Spleen (tissue), 7 donors: ENCODE results near the gene SEMA5A.

Source experiments
- POLR2A ChIP-seq, 3 donors: fragments of 450-650 bp; IDR thresholded peaks; one replicate each; pipeline ENCODE4 v1.5.1; 2017; ENCODE audit warnings: antibody characterized with exemption in 3 of 3, mild to moderate bottlenecking in 1 of 3
- POLR2AphosphoS5 ChIP-seq, 3 donors: sonication (generic); formaldehyde crosslinking; IDR thresholded peaks; one replicate each; pipeline ENCODE4 v1.5.1; 2017; ENCODE audit warnings: antibody characterized with exemption in 3 of 3
- TF ChIP-seq, protein P1 (sequence below), 11 experiments: fragments of 200-600 bp in 7 of 11; fragments of 450-650 bp in 4 of 11; sonication (generic) in 4 of 11; IDR thresholded peaks in 8 of 11; conservative IDR thresholded peaks in 3 of 11; 1 replicate in 7 of 11; 2 replicates in 4 of 11; pipeline versions ENCODE4 v1.4.0 to v1.8.0; 2016 to 2021; ENCODE audit warnings: antibody characterized with exemption in 11 of 11, inconsistent platforms in 4 of 11, mild to moderate bottlenecking in 1 of 11
- donor health status: DM: no; HTN: no; CAD: no; lungs with moderate emphysema.
- donor health status: DM: no; HTN: no; CAD: no.
- donor health status: DM: no; HTN: no; CAD: no.

DNA sequence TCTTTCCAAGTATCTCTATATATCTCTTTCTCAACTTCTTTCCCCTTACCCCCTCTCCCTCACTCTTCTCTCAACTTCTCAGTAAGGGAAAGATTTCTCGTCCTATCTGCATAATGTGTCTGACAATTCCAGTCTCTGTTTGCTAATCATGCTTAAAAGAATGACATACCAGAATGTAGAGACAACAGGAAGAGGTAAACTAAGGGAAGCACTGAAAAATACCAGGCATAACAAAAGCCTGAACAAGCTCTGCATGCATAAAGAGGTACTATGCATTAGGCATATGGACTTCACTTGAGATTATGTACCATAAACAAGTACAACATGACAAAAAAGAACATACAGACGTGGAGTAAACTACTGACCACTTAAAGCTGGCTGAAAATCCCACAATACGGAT is 62.6 kb downstream of the SEMA5A start:
- TF ChIP-seq, protein P1, sequence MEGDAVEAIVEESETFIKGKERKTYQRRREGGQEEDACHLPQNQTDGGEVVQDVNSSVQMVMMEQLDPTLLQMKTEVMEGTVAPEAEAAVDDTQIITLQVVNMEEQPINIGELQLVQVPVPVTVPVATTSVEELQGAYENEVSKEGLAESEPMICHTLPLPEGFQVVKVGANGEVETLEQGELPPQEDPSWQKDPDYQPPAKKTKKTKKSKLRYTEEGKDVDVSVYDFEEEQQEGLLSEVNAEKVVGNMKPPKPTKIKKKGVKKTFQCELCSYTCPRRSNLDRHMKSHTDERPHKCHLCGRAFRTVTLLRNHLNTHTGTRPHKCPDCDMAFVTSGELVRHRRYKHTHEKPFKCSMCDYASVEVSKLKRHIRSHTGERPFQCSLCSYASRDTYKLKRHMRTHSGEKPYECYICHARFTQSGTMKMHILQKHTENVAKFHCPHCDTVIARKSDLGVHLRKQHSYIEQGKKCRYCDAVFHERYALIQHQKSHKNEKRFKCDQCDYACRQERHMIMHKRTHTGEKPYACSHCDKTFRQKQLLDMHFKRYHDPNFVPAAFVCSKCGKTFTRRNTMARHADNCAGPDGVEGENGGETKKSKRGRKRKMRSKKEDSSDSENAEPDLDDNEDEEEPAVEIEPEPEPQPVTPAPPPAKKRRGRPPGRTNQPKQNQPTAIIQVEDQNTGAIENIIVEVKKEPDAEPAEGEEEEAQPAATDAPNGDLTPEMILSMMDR (IDR thresholded peaks at IDR 0.05 in 8 of 11, conservative IDR thresholded peaks at IDR 0.05 in 3 of 11) = no peak
- TF ChIP-seq POLR2AphosphoS5 (IDR thresholded peaks at IDR 0.05) = no peak
- TF ChIP-seq POLR2A (IDR thresholded peaks at IDR 0.05) = no peak
